ENCODE results near the gene LYRM2.

GRCh38 chr6:89615882-89616281 is 22.7 kb downstream of the LYRM2 start:
- TF ChIP-seq CTCF (IDR thresholded peaks at IDR 0.05) (no peak), POLR2A (IDR thresholded peaks at IDR 0.05) (no peak)

Measured in right lobe of liver (tissue), 4 donors.